ENCODE results near the gene OR6Y1. TPM values are rescaled to one million over a fixed set of nuclear protein-coding genes. Genes with fewer than 3 reads are reported as not detected.

The OR6Y1 gene
- total RNA-seq, 1 donor from 2014 or later = not detected

DNA sequence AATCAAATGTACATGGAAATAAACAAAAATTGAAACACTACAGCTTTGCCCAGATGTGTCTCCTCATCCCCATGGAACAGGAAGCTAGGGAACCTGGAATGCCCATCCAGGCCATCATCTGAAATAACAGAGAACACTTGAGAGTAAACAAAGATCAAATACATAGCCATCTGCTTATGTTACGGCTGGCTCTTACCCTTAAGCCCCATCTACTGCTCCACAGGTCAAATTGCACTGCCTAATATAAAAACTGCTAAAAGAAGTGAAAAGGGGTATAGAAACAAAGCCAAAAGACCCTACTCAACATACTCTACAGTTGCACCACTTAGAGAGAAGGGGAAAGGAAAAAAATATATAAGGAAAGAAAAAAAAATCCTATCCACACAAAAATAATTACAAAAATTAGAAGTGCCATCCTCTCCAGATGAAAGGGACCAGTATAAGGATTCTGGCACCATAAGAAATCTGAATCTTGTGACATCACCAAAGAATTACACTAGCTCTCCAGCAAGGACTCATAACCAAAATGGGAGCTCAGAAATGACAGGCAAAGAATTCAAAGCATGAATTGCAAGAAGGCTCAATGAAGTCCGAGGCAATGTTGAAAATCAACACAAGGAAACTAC, 26.9 kb downstream of the OR6Y1 start:
- peaks cover 2% of the 10 kb centered on the region for H3K27me3 Mint-ChIP-seq (ENCODE audit: low read depth, unreplicated experiment)
- no peaks in the 10 kb centered on the region for H3K9me3 Mint-ChIP-seq (ENCODE audit: unreplicated experiment)
- peak overlapping the region; percentile 9 for H3K27ac Mint-ChIP-seq (ENCODE audit: unreplicated experiment)
- no peak overlapping the region for H3K4me3 ChIP-seq (ENCODE audit: insufficient read depth, low read depth, low read length)
- DNase-seq (ENCODE audit: low read depth) = peak; percentile 6
- H3K27me3 ChIP-seq (ENCODE audit: insufficient read depth, low read length) = no peaks in the 10 kb centered on the region
- H3K4me1 ChIP-seq (ENCODE audit: insufficient read depth, low read length) = no peaks in the 10 kb centered on the region
- H3K9ac ChIP-seq (ENCODE audit: low read length) = no peak overlapping the region
- H4K20me1 ChIP-seq (ENCODE audit: insufficient read depth, low read length) = no peaks in the 10 kb centered on the region
- no peak overlapping the region for H3K27ac ChIP-seq (ENCODE audit: low read depth, low read length)
- H3K36me3 Mint-ChIP-seq (ENCODE audit: low read depth, unreplicated experiment) = no peaks in the 10 kb centered on the region
- no peak overlapping the region for H3K4me3 Mint-ChIP-seq (ENCODE audit: unreplicated experiment)
- FAIRE-seq = no peak
- H3K36me3 ChIP-seq (ENCODE audit: insufficient read depth, low read length) = no peaks in the 10 kb centered on the region
- no peak overlapping the region for H3K4me2 ChIP-seq (ENCODE audit: low read length)
- TF ChIP-seq, protein P1, sequence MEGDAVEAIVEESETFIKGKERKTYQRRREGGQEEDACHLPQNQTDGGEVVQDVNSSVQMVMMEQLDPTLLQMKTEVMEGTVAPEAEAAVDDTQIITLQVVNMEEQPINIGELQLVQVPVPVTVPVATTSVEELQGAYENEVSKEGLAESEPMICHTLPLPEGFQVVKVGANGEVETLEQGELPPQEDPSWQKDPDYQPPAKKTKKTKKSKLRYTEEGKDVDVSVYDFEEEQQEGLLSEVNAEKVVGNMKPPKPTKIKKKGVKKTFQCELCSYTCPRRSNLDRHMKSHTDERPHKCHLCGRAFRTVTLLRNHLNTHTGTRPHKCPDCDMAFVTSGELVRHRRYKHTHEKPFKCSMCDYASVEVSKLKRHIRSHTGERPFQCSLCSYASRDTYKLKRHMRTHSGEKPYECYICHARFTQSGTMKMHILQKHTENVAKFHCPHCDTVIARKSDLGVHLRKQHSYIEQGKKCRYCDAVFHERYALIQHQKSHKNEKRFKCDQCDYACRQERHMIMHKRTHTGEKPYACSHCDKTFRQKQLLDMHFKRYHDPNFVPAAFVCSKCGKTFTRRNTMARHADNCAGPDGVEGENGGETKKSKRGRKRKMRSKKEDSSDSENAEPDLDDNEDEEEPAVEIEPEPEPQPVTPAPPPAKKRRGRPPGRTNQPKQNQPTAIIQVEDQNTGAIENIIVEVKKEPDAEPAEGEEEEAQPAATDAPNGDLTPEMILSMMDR (IDR thresholded peaks at IDR 0.05; ENCODE audit: insufficient read depth, low read depth, low read length) = no peak
- no peak for TF ChIP-seq EZH2 (IDR thresholded peaks at IDR 0.05; ENCODE audit: insufficient read depth, low read length)
- no peaks in the 10 kb centered on the region for H3K79me2 ChIP-seq (ENCODE audit: insufficient read depth, low read length)
- H3K4me1 Mint-ChIP-seq (ENCODE audit: low read depth, unreplicated experiment) = peaks cover 2% of the 10 kb centered on the region
- H3K9me3 ChIP-seq (ENCODE audit: insufficient read depth, low read depth, low read length) = no peaks in the 10 kb centered on the region
- no peak overlapping the region for H2AFZ ChIP-seq (ENCODE audit: low read depth, low read length)

DNA sequence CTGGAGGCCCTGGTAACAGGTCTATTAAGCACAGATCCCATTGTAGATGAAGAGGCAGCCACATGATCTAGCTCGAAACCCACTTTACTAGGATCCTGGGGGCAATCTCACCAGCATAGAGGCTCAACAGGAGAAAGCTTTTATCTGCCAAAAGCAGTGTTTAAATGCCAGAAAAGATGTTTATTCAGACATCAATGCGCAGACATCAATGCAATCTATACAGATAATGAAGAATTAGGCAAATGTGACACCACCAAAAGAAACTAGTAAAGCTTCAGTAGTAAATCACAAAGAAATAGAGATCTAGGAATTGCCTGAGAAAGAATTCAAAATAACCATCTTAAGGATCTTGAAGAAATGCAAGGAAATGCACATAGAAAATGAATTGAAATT, 32.5 kb downstream of the OR6Y1 start:
- no peaks in the 10 kb centered on the region for H3K9me3 ChIP-seq (ENCODE audit: insufficient read depth, low read depth, low read length)
- no peak overlapping the region for H3K4me2 ChIP-seq (ENCODE audit: low read length)
- no peaks in the 10 kb centered on the region for H4K20me1 ChIP-seq (ENCODE audit: insufficient read depth, low read length)
- H3K27me3 ChIP-seq (ENCODE audit: insufficient read depth, low read length) = no peaks in the 10 kb centered on the region
- Mint-ChIP-seq H3K4me3 (ENCODE audit: unreplicated experiment) (no peak overlapping the region), H3K27ac (ENCODE audit: unreplicated experiment) (no peak overlapping the region), H3K9me3 (ENCODE audit: unreplicated experiment) (no peaks in the 10 kb centered on the region), H3K36me3 (ENCODE audit: low read depth, unreplicated experiment) (no peaks in the 10 kb centered on the region), H3K27me3 (ENCODE audit: low read depth, unreplicated experiment) (peaks cover 2% of the 10 kb centered on the region), H3K4me1 (ENCODE audit: low read depth, unreplicated experiment) (no peaks in the 10 kb centered on the region)
- H3K9ac ChIP-seq (ENCODE audit: low read length) = no peak overlapping the region
- TF ChIP-seq, protein P1 (IDR thresholded peaks at IDR 0.05; ENCODE audit: insufficient read depth, low read depth, low read length) = no peak
- TF ChIP-seq EZH2 (IDR thresholded peaks at IDR 0.05; ENCODE audit: insufficient read depth, low read length) = no peak
- DNase-seq (ENCODE audit: low read depth) (no peak), FAIRE-seq (no peak)
- no peak overlapping the region for H3K4me3 ChIP-seq (ENCODE audit: insufficient read depth, low read depth, low read length)
- no peaks in the 10 kb centered on the region for H3K4me1 ChIP-seq (ENCODE audit: insufficient read depth, low read length)
- H3K79me2 ChIP-seq (ENCODE audit: insufficient read depth, low read length) = no peaks in the 10 kb centered on the region
- no peaks in the 10 kb centered on the region for H3K36me3 ChIP-seq (ENCODE audit: insufficient read depth, low read length)
- H3K27ac ChIP-seq (ENCODE audit: low read depth, low read length) = no peak overlapping the region
- no peak overlapping the region for H2AFZ ChIP-seq (ENCODE audit: low read depth, low read length)

- TF ChIP-seq EZH2 (IDR thresholded peaks at IDR 0.05; ENCODE audit: insufficient read depth, low read length) = no peak
These were observed 33.1 kb downstream of the OR6Y1 start for GRCh38 chr1:158520955-158521665.

More at GRCh38 chr1:158520955-158521665, 33.1 kb downstream of the OR6Y1 start:
- Histone ChIP-seq H3K36me3 (ENCODE audit: insufficient read depth, low read length) (no peaks in the 10 kb centered on the region), H3K4me2 (ENCODE audit: low read length) (no peak overlapping the region), H3K79me2 (ENCODE audit: insufficient read depth, low read length) (no peaks in the 10 kb centered on the region), H3K4me1 (ENCODE audit: insufficient read depth, low read length) (no peaks in the 10 kb centered on the region), H3K27me3 (ENCODE audit: insufficient read depth, low read length) (no peaks in the 10 kb centered on the region), H3K4me3 (ENCODE audit: insufficient read depth, low read depth, low read length) (no peak overlapping the region), H4K20me1 (ENCODE audit: insufficient read depth, low read length) (no peaks in the 10 kb centered on the region), H3K9ac (ENCODE audit: low read length) (no peak overlapping the region), H3K27ac (ENCODE audit: low read depth, low read length) (no peak overlapping the region), H2AFZ (ENCODE audit: low read depth, low read length) (no peak overlapping the region), H3K9me3 (ENCODE audit: insufficient read depth, low read depth, low read length) (no peaks in the 10 kb centered on the region)
- no peak for FAIRE-seq
- Mint-ChIP-seq H3K36me3 (ENCODE audit: low read depth, unreplicated experiment) (no peaks in the 10 kb centered on the region), H3K4me3 (ENCODE audit: unreplicated experiment) (no peak overlapping the region), H3K4me1 (ENCODE audit: low read depth, unreplicated experiment) (no peaks in the 10 kb centered on the region), H3K9me3 (ENCODE audit: unreplicated experiment) (no peaks in the 10 kb centered on the region), H3K27ac (ENCODE audit: unreplicated experiment) (no peak overlapping the region), H3K27me3 (ENCODE audit: low read depth, unreplicated experiment) (peaks cover 2% of the 10 kb centered on the region)
- no peak for DNase-seq (ENCODE audit: low read depth)
